Stimulated activated CD8-positive, alpha-beta memory T cell treated with anti-CD3 and anti-CD28 coated beads, Interleukin-12 subunit alpha, Interleukin-12 subunit beta, amount 100 ng/mL, for 4 hours (primary cell): ENCODE measurements around the gene ROBO4.

Experiments used
- DNase-seq: peaks from one replicate; pipeline ENCODE4 v3.0.0-alpha.2; 2020; ENCODE audit warnings: low read depth

Gene ROBO4

GRCh38 chr11:124897674-124898262 lies at the start of gene ROBO4:
ROBO4 (minus strand) TSS chr11:124897865; CDS start chr11:124897795, 70 bp downstream.
- DNase-seq, result no peak

- DNase-seq, result no peak
Observed at GRCh38 chr11:124946735-124947141, 49.1 kb upstream of the ROBO4 start.

- DNase-seq, result no peak
Observed at GRCh38 chr11:124945826-124946225, 48.2 kb upstream of the ROBO4 start.

- no peak for DNase-seq
Observed at GRCh38 chr11:124944565-124944964, 46.9 kb upstream of the ROBO4 start.

- DNase-seq, result no peak
Observed at GRCh38 chr11:124943741-124944140, 46.1 kb upstream of the ROBO4 start.

- DNase-seq, result no peak
Observed at GRCh38 chr11:124943254-124943616, 45.6 kb upstream of the ROBO4 start.

GRCh38 chr11:124942466-124943253 lies 45.0 kb upstream of the ROBO4 start:
- DNase-seq, result no peak

- no peak for DNase-seq
Observed at GRCh38 chr11:124941703-124942102, 44.0 kb upstream of the ROBO4 start.

GRCh38 chr11:124938970-124939369 lies 41.3 kb upstream of the ROBO4 start:
- no peak for DNase-seq

- DNase-seq, result no peak
Observed at GRCh38 chr11:124938206-124938765, 40.6 kb upstream of the ROBO4 start.

- no peak for DNase-seq
Observed at GRCh38 chr11:124937336-124937935, 39.8 kb upstream of the ROBO4 start.

- no peak for DNase-seq
Observed at GRCh38 chr11:124935548-124936514, 38.2 kb upstream of the ROBO4 start, which contains the start of gene HEPACAM. HEPACAM (minus strand) TSS chr11:124936047; CDS start chr11:124936006, 41 bp downstream.

- DNase-seq, result no peak
Observed at GRCh38 chr11:124934862-124935547, 37.3 kb upstream of the ROBO4 start.

GRCh38 chr11:124930799-124931198 lies 33.1 kb upstream of the ROBO4 start:
- DNase-seq, result no peak

GRCh38 chr11:124928942-124929665 lies 31.4 kb upstream of the ROBO4 start:
- DNase-seq, result no peak

GRCh38 chr11:124923296-124923695 lies 25.6 kb upstream of the ROBO4 start:
- DNase-seq, result no peak

GRCh38 chr11:124922831-124923230 lies 25.2 kb upstream of the ROBO4 start:
- DNase-seq, result no peak

- DNase-seq, result peak; percentile 71
Observed at GRCh38 chr11:124920870-124921609, 23.4 kb upstream of the ROBO4 start.

- DNase-seq, result no peak
Observed at GRCh38 chr11:124920356-124920755, 22.7 kb upstream of the ROBO4 start.

- DNase-seq, result no peak
Observed at GRCh38 chr11:124919898-124920297, 22.2 kb upstream of the ROBO4 start.
